GM21367 (cell line): Measurements from ENCODE around the gene PPP1R3F.

ENCODE experiments used
- ATAC-seq: cut with Tn5 transposase; IDR thresholded peaks from one replicate; pipeline ENCODE4 v1.9.1; 2021; ENCODE audit not compliant: unreplicated experiment

PPP1R3F gene

DNA sequence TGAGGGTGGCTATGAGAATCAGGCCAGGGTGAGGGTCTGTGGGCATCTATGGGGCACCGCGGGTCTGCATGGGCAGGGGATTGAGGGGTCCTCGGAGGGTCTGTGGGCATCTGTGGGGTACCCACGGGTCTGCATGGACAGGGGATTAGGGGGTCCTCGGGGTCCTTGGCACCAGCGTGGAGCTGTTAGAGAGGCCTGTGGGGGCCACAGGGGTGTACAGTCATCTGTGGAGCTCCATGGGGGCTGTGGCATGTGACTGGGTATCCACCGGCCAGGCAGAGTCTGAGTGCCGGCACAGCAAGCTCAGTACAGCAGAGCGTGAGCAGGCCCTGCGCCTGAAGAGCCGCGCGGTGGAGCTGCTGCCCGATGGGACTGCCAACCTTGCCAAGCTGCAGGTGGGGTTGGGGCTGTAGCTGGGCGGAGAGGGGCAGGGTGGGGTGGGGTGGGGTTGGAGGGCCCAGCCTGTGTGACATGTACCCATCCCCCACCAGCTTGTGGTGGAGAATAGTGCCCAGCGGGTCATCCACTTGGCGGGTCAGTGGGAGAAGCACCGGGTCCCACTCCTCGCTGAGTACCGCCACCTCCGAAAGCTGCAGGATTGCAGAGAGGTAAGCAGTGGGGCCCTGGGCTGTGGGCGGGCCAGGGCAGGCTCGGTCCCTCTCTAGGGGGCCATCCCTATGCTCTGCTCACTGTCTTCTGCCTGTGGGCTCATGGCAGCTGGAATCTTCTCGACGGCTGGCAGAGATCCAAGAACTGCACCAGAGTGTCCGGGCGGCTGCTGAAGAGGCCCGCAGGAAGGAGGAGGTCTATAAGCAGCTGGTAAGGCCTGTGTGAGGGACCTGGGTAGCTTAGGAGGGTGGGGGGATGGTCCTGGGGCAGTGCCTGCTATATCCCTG is 21.4 kb upstream of the PPP1R3F start:
- ATAC-seq = no peak

DNA sequence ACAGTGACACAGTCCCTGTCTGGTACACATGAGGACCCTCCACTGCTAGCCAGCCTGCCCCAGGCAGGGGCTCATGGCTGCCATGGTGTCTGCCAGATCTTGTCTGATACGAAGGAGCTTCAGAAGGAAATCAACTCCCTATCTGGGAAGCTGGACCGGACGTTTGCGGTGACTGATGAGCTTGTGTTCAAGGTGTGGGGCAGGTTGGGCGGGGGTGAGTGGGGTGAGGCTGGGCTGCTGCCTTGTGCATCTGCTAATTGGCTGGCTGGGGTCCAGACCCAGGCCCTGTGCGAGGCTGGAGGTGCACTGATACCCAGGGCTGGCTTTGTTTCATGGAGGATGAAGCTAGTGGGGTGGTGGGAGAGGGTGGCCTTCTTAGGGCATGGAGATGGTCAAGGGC is 20.5 kb upstream of the PPP1R3F start:
- no peak for ATAC-seq

DNA sequence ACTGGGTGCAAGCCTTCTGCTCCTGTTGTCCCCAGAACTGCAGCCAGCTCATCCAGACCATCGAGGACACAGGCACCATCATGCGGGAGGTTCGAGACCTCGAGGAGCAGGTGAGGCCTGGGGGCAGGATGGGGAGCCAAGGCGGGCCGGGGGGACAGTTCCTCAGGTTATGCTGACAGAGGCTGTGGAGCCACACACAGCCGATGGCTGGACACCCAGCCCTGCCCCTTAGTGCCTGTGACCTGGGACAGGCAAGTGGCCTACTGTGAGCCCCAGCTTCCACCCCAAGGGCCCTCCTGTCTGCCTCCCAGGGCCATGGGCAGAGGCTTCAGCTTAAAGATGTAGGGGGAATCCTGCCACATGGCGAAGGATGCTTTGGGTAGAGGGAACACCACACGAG is 20.0 kb upstream of the PPP1R3F start:
- no peak for ATAC-seq

DNA sequence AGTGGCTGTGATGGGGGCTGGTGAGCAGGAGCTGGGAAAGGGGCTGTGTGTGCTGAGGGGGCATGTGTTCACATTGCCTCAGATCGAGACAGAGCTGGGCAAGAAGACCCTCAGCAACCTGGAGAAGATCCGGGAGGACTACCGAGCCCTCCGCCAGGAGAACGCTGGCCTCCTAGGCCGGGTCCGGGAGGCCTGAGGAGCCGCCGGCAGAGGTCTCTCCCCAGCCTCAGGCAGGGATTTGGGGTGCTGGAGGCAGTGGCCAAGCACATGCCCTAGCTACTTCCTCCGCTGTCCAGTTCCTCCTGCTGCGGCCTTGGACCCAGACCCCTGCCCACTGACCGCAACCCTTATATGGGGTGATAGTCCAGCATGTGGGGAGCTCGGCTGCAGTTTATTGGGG is 19.5 kb upstream of the PPP1R3F start:
- no peak for ATAC-seq

DNA sequence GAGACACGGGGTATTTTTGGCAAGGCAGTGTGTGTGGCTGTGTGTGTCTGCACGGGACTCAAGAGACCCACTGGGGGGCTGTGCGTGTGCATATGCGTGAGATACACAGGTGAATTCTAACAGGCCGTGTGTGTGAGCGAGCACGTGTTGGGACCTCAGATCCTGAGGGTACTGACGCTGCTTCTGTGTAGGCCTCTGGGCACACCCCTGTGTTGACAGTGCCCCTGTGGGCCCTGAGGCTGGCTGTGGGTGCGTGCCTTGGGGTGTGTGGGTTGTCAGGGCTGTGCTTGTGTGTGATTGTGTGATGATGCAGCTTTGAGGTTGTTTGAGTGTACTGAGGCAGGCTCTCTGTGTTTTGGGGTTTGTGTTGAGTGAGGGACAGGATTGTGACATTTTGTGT is 19.0 kb upstream of the PPP1R3F start:
- no peak for ATAC-seq

DNA sequence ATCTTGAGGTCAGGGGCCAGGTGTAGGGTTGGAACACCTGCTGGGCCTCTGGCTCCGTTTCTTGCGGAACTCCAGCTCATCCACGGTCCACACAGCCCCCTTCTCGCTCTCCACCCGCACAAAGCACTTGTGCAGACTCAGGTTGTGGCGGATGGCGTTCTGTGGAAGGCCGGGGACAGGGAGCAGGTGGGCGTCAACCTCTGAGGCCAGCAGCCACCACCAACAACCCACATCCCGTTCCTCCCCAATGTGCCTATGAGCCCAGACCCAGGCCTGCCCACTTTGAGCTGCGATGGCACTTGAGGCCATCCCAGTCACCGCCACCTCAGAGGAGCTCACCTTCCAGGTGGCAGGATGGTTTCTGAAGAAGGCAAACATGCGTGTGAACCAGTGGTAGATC is 18.3 kb upstream of the PPP1R3F start:
- ATAC-seq = no peak

DNA sequence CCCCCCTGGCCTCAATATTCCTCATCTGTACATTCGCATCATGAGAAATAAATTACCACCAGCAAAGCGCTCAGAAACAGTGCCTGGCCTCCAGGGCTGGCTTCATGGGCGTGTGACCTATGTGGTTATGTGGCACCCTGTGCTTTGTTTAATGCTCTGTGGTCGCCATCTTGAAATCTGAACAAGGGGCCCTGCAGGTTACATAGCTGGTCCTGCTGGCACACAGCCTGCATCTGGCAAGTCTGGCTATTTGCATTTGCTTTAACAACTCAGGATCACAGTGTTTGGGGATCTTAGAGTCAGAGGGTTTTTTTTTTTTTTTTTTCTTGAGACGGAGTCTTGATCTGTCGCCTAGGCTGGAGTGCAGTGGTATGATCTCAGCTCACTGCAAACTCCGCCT is 15.0 kb upstream of the PPP1R3F start:
- ATAC-seq = no peak

DNA sequence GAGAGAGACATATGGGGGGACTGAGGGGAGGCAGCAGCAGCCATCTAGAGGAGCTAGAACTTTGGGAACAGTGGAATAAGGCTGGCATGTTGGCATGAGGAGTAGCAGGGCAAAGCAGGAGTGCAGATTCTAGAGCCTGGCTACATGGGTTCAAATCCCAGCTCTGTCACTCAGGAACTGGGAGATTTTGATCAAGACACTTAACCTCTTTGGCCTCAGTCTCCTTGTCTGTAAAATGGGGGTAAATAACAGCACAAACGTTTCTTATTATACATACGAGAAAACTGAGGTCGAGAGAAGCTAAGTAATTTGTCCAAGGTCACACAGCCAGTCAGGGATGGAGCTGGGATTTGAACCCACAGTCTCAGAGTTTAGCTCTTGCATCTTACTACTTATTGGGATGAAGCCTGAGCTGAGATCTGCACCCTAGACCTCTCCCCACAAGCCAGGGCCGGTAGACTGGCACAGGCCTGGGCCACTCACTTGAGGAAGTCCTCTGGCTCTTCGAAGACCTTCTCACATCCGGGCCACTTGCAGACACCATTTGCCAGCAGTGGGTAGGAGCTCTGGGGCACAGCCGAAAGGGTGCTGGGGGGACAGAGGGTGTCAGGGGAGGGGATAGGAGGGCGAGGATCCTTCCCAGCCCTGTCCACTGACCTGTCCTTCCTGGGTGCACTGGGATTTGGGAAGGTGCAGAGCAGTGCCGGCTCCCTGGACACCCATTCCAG is 13.2 kb upstream of the PPP1R3F start:
- ATAC-seq = no peak

DNA sequence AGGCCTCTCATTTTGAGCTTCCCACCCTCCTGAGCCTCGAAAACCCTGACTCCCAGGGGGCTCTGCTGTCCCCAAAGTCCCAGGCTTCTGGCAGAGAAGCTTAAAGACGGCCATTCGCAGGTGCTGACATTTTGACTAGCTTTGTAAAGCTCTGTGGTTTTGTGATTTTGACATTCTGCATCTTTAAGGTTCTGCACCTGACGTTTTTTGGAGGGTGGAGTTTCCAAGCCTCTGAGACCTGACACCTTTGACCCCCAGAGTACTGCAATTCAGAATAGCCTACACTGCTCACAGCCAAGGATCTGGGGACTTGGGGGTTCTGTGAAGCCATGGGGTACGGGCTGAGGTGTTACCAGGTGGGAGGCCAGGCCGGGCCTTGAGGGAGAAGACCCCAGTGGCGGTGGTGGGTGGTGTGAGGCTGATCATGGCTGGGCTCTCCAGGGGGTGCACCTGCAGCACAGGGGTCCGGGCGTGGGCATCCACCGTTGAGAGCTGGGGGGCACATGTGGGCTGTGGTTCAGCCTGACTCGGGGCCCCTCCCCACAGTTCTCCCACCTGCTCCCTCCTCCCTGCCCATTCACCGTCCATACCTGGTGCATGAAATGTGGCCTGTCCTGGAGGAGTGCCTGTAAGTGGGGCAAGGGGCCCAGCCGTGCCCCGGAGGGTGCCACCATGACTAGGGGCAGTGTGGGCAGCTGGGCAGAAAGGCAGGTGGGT is 12.4 kb upstream of the PPP1R3F start:
- ATAC-seq = no peak

DNA sequence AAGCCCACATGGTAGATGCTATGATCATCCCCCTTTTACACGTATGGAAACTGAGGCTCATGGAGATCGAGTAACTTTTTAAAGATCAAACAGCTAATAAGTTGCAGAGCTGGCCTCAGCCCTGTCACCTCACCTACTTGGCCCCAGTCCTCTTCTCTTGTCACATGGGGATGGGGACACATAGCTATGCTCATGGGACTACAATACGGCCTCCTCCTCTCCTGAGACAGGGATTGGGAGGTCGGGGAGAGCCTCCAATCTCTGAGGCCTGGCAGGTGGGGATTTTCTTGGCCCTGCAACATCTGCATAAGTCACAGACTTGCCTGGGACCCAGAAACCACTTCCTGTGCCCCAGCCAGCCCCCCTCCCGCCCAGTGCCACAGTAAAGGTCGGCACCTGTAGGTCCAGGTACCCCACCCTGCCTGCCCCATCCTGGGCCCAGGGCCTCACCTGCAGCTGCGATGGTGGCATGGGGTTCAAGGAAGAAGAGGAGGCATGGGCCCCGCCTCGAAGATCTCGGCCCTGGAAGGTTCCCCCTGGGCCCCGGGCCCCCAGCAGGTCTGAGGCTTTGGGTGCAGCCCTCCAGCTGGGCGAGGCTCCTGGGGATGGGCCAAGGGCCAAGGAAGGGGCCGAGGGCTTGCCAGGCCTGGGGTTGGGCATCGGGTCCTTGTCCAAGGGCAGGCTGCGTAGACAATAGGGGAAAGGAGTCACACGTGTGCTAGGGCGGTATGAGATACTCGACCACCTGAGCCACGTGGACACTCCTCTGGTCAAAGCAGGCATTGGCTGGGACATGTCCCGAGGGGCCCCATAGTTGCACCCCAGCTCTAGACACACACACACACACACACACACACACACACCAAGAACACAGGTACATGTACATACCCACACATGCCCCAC is 11.5 kb upstream of the PPP1R3F start:
- no peak for ATAC-seq

DNA sequence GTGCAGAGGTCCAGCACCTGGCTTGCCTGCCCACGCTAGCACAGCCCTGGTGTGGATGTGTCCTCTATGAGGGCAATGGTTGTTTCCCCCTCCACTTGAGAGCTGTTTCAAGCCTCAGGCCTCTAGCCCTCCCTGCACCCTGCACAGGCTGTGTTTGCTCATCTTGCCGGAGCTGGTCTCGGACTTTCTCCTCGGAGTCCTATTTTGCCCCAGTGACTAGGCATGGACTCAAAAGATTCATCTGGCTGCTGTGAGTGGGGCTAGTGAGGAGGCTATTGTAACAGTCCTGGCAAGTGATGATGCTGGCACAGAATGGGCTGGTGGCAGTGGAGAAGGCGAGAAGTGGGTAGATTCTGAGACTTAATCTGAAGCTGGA is 10.9 kb upstream of the PPP1R3F start:
- no peak for ATAC-seq

DNA sequence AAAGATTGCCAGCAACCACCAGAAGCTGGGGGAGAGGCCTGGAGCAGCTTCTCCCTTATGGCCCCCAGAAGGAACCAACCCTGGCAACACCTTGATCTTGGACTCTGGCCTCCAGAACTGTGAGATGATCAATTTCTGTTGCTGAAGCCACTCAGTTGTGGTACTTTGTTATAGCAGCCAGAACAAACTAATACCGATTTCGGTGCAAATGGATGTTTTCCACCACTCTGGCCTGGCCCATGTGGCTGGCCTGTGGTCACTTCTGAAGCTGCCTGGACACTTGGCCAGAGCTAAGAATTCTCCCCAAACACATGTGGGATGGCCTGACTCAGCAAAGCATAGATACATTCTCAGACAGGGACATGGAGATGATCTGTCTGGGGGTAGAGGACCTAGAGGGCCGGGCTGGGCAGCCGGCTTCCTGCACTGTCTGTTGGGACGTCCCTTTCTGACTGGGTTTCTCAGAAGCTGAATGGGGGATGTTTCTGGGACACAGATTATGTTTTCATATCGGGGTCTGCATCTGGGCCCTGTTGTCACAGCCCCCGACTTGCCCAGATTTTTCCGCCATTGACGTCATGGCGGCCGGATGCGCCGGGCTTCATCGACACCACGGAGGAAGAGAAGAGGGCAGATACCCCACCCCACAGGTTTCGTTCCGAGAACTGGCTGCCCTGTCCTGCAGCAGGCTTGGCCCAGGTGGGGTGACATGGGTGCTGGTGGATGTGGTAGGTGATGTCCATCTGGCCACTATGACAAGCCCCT is 9.2 kb upstream of the PPP1R3F start:
- ATAC-seq = no peak

DNA sequence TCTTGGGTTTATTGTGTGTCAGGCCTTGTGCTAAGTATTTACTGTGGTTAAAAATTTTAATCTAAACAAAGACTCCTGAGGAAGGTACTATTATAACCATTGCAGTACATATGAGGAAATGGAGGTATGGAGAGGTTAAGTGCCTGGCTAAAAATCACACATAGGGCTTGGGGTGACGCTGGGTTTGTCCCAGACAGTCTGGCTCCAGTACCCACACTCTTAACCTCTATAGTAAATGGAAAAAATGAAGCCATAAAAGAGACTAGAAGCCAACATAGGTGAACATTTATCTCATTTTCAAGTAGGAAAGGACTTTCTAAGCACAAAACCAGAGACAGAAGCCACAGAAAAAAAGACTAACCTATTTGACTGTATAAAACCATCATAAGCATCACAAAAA is 7.0 kb upstream of the PPP1R3F start:
- no peak for ATAC-seq

DNA sequence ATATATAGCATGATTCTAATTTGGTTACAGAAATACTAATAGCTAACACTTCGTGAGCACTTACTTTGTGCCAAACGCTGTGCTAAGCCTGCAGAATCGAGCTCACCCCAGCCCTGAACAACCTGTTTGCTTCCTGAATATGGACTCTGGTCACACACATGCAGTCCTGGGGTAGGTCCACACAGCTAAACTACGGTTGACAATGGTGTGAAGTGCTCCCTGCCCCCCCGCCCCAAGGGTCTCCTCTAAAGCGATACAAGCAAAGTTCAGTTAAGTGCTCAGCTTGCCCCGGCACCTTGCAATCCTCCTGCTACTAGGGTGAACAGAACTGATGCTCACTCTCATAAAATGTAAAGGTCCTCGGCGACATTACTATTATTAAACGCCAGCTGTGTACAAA is 6.0 kb upstream of the PPP1R3F start:
- ATAC-seq = no peak

DNA sequence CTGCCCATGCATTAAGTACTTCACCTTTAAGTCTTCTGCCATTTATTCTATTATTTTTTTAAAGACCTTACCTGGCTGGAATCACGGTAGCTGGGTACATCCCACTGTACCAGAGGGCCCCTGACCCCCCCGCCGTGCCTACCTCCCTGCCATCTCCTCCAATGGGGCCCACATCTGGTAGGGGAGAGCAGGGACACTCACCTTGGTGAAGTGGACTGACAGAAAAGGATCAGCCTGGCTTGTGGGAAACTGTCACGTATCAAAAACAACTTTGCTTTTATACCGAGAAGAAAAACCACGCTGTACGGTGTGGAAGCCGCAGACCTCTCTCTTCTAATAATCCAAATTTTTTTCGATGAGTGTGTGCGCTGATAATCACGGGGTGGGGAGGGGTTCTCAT is 5.1 kb upstream of the PPP1R3F start, which contains the start of gene FOXP3:
Gene FOXP3, minus strand, starts transcription at position 251 of the 400 bp plus-strand sequence. CDS start 6,205 bp downstream, outside the sequence.
- no peak for ATAC-seq

DNA sequence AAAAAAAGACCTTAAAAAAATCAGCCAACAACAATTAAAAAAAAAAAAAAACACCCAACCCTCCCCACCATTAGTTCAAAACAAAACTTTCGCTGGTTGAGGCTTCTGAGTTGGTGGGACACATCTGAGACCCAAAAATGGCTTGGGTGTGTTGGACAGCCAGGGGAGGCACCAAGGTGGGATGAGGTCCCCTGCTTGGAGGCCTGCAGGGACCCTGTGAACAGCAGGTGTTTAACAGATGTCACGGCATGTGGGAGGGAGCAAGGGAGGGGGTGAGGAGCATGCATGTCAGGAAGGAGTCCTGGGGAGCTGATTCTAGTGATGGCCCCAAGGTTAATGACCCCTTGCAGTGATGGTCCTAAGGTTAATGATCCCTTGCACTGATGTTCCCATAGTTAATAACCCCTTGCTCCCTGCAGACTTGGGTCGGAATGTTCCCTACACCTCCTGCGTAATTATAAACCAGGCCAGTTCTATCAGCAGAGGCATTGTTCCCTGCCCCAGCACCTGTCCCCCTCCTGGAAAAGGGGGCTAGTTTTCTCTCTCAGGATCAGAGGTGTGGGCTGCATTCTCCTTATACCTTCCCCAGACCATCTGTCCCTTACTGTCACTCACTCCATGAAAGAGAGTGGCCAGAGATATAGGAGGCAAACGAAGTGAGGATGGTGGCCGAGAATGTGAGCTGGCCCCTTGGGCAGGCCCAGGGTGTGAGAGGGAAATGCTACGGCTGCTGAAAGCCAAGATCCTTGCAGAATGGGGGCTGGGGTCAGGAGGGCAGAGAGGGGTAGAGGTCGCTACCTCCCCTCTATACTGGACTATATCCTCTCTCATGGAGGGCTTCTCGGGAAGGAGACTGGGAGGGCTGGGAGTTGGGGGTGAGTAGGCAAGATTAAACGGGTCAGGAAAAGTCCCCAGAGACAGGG is 2.8 kb upstream of the PPP1R3F start:
- no peak for ATAC-seq

DNA sequence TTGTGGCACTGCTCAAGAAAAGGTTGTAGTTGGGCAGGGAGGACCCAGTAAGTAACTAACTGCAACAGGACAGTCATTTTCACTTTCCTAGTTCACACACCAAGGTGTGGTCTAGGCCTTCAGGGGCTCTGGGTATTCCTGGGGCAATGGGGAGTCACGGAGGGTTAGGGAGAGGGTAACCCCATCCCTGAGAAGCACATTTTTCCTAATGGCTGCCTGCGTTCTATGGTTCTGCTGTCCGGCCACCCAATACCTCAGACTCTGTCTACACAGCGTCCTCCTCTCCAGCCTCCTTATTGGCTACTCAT is 937 bp upstream of the PPP1R3F start:
- ATAC-seq = no peak

DNA sequence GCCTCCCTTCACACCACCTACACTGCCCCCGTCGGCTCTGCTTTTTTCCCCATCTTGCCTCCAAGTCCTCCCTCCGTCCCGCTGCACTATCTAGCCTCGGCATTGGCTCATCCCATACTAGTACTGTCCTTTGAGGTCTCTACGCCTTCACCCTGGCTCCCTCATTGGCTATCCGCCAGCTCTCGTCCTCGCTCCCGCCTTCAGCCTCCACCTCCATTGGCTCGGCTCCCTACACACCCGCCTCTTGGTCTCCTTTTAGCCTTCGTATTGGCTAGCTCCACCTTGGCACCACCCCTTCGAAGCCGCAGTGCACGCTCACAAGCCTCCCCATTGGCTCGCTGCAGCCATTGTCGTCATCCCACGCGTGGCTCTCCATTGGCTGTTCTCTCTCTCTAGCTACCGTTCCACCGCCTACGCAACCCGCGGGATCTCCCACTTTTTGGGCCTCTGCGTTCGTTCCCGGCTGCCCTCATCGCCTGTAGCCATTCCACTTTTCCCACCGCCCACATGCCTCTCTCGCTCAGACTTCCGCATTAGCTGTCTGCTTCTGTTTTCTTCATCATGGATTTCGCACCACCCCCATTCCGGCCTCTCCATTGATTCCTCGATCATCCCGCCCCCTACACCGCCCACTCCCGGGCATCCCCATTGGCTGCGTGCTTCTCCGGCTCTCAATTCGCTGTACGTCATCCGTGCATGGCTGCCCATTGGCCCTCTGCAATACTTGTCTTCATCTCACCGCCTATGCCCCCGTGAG is 405 bp upstream of the PPP1R3F start:
- peak; percentile 86 for ATAC-seq
